Activated B cell treated with CpG ODN at 0.5 μM for 24 hours (primary cell): Measurements from ENCODE around the gene B3GALNT2. TPM values are rescaled to one million over a fixed set of nuclear protein-coding genes. Genes with fewer than 3 reads are reported as not detected.

ENCODE experiments used
- ATAC-seq: fragments of 200-7000 bp; cut with Tn5 transposase; one replicate; pipeline ENCODE4 v1.10.0; 2021; ENCODE audit warnings: low read depth, mild to moderate bottlenecking, moderate library complexity
- CTCF ChIA-PET: fragments of 350-600 bp; sonication (Branson Sonifier 250); formaldehyde crosslinking; loops from one replicate; lab custom pipeline; 2021; ENCODE audit warnings: antibody characterized with exemption; lab: Charles Lee
- POLR2A ChIA-PET: fragments of 350-600 bp; sonication (Branson Sonifier 250); formaldehyde crosslinking; loops from one replicate; lab custom pipeline; 2021; ENCODE audit warnings: antibody characterized with exemption; lab: Charles Lee
- DNase-seq: peaks from one replicate; pipeline ENCODE4 v3.0.0; 2022
- H3K27ac Mint-ChIP-seq: one replicate; pipeline ENCODE4 v1.8.0; 2020; ENCODE audit warnings: mixed read lengths
- H3K27me3 Mint-ChIP-seq: one replicate; pipeline ENCODE4 v1.8.0; 2021; ENCODE audit warnings: mixed read lengths
- H3K36me3 Mint-ChIP-seq: one replicate; pipeline ENCODE4 v1.8.0; 2021; ENCODE audit warnings: low read depth, mixed read lengths
- H3K4me1 Mint-ChIP-seq: one replicate; pipeline ENCODE4 v1.8.0; 2021; ENCODE audit warnings: mixed read lengths
- H3K4me3 Mint-ChIP-seq: one replicate; pipeline ENCODE4 v1.8.0; 2020; ENCODE audit warnings: mild to moderate bottlenecking, mixed read lengths
- H3K9me3 Mint-ChIP-seq: one replicate; pipeline ENCODE4 v1.8.0; 2020; ENCODE audit warnings: mixed read lengths
- CTCF ChIP-seq: fragments of 200-600 bp; IDR thresholded peaks from one replicate; pipeline ENCODE4 v1.8.0; 2022; ENCODE audit warnings: antibody characterized with exemption, mild to moderate bottlenecking
- intact Hi-C: fragments of 100-400 bp; cut with micrococcal nuclease; formaldehyde crosslinking; loops from one replicate; pipeline ENCODE4 v1.15.1; 2024
- total RNA-seq: library from RNA; stranded (reverse); gene quantifications from 2 replicates; pipeline ENCODE4 v1.2.3, GENCODE V29; 2022

Gene B3GALNT2
- total RNA-seq, 1 donor from 2014 or later, result 9.5 TPM

DNA sequence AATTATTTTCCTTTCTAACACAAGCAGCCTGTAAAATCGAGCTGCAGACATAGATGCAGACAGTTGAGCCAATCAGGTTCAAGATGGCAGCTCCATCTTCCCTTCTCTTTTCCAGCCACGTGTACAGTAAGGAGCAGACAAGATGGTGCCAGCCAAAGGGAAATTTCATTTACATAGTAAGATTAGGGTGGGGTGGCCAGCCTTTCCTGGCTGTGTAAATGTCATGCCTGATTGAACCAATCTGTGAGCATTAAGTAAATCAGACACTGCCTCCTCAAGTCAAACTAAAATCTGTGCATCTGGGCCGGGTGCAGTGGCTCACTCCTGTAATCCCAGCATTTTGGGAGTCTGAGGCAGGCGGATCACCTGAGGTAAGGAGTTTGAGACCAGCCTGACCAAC, 76.8 kb downstream of the B3GALNT2 start:
- POLR2A ChIA-PET, result no interaction called here
- DNase-seq, result no peak
- H3K9me3 Mint-ChIP-seq, result no peaks in the 10 kb centered on the region
- intact Hi-C loops, result no loop called here
- no peaks in the 10 kb centered on the region for H3K27me3 Mint-ChIP-seq
- no peak overlapping the region for H3K4me3 Mint-ChIP-seq
- TF ChIP-seq CTCF, result no peak
- no peak overlapping the region for H3K27ac Mint-ChIP-seq
- H3K36me3 Mint-ChIP-seq, result peaks cover 14% of the 10 kb centered on the region
- peaks cover 16% of the 10 kb centered on the region for H3K4me1 Mint-ChIP-seq
- CTCF ChIA-PET, result interaction anchor here (1.5 kb wide), 1 partner anchor 11 kb away, joined by 4 read pairs; no protein-coding TSS in a partner anchor
- ATAC-seq, result no peak

DNA sequence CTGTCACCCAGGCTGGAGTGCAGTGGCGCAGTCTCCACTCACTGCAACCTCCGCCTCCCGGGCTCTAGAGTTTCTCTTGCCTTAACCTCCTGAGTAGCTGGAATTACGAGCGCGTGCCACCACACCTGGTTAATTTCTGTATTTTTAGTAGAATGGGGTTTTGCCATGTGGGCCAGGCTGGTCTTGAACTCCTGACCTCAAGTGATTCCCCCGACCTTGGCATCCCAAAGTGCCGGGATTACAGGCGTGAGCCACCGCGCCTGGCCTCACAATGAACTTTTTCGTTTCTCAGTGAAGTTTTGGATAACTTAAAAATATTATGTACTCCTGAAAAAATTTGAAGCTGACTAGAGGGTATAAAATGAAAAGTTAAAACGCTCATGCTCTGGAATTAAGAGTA, 77.6 kb downstream of the B3GALNT2 start:
- no peak overlapping the region for H3K4me3 Mint-ChIP-seq
- H3K9me3 Mint-ChIP-seq, result no peaks in the 10 kb centered on the region
- no peaks in the 10 kb centered on the region for H3K27me3 Mint-ChIP-seq
- ChIA-PET POLR2A (no interaction called here), CTCF (interaction anchor here (1.5 kb wide), 1 partner anchor 10 kb away, joined by 4 read pairs; no protein-coding TSS in a partner anchor)
- peaks cover 16% of the 10 kb centered on the region for H3K4me1 Mint-ChIP-seq
- intact Hi-C loops, result no loop called here
- peaks cover 14% of the 10 kb centered on the region for H3K36me3 Mint-ChIP-seq
- DNase-seq (no peak), ATAC-seq (no peak)
- H3K27ac Mint-ChIP-seq, result no peak overlapping the region
- no peak for TF ChIP-seq CTCF

- no peaks in the 10 kb centered on the region for H3K9me3 Mint-ChIP-seq
- no peak for TF ChIP-seq CTCF
- H3K4me1 Mint-ChIP-seq, result peaks cover 16% of the 10 kb centered on the region
- intact Hi-C loops, result no loop called here
- no peak for DNase-seq
- ATAC-seq, result no peak
- ChIA-PET POLR2A (no interaction called here), CTCF (no interaction called here)
- no peak overlapping the region for H3K4me3 Mint-ChIP-seq
- peaks cover 14% of the 10 kb centered on the region for H3K36me3 Mint-ChIP-seq
- H3K27me3 Mint-ChIP-seq, result no peaks in the 10 kb centered on the region
- H3K27ac Mint-ChIP-seq, result no peak overlapping the region
Observed at GRCh38 chr1:235426143-235426542, 78.1 kb downstream of the B3GALNT2 start.

DNA sequence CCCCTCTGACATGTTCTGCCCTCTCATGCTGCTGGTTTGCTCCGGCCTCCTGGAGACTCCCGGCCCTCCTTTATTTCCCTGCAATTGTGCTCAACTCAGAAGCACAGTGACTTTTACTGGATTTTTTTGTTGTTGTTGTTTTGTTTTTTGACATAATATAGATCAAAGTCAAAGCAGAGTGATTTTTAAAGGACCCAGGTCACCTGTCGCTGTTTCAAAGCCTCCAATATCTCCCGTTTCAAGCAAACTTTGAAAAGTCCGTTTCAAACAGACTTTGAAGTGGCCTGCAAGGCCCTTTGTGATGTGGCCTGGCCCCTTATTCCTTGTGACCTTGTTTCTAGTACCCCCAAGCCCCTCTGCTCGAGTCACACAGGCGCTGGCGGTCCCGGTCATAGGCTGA, 78.9 kb downstream of the B3GALNT2 start:
- no peak overlapping the region for H3K4me3 Mint-ChIP-seq
- no peak for TF ChIP-seq CTCF
- ATAC-seq (no peak), DNase-seq (no peak)
- H3K4me1 Mint-ChIP-seq, result peaks cover 16% of the 10 kb centered on the region
- peaks cover 14% of the 10 kb centered on the region for H3K36me3 Mint-ChIP-seq
- ChIA-PET POLR2A (no interaction called here), CTCF (no interaction called here)
- H3K27me3 Mint-ChIP-seq, result no peaks in the 10 kb centered on the region
- H3K27ac Mint-ChIP-seq, result no peak overlapping the region
- intact Hi-C loops, result no loop called here
- no peaks in the 10 kb centered on the region for H3K9me3 Mint-ChIP-seq

DNA sequence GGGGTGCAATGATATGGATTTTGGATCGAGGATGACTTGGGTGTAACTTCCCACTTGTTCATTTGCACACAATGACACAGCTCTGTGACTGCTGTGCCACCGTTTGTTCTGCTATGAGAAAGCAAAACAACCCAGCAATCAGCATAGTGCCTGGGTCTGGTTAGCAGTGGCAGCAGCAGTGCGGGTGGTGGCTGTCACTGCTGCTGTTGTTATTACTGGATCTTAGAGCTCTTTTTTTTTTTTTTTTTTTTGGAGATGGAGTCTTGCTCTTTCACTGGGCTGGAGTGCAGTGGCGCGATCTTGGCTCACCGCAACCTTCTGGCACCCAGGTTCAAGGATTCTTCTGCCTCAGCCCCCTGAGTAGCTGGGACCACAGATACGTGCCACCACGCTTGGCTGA, 80.2 kb downstream of the B3GALNT2 start:
- ChIA-PET POLR2A (no interaction called here), CTCF (interaction anchor here (0.7 kb wide), 1 partner anchor 8 kb away, joined by 3 read pairs; no protein-coding TSS in a partner anchor)
- H3K36me3 Mint-ChIP-seq, result peaks cover 16% of the 10 kb centered on the region
- intact Hi-C loops, result no loop called here
- ATAC-seq, result no peak
- no peak overlapping the region for H3K4me3 Mint-ChIP-seq
- no peak for DNase-seq
- H3K27ac Mint-ChIP-seq, result no peak overlapping the region
- H3K4me1 Mint-ChIP-seq, result peaks cover 16% of the 10 kb centered on the region
- no peak for TF ChIP-seq CTCF
- H3K27me3 Mint-ChIP-seq, result no peaks in the 10 kb centered on the region
- H3K9me3 Mint-ChIP-seq, result no peaks in the 10 kb centered on the region
